Mucosa of gallbladder (tissue), 1 donor: ENCODE measurements around the gene STMN3. TPM values are rescaled to one million over a fixed set of nuclear protein-coding genes. Genes with fewer than 3 reads are reported as not detected.
"Not testable (repeated sequence)": the region's sequence is repeated elsewhere in the genome, so short reads cannot be mapped to it uniquely, and the experiment has no call there.

ENCODE experiments used
- DNase-seq: peaks from one replicate; pipeline ENCODE4 v3.0.0-alpha.2; 2020; ENCODE audit warnings: low spot score
- total RNA-seq: library from RNA; stranded (reverse); gene quantifications from one replicate; pipeline ENCODE4 v1.2.1, GENCODE V29; 2021
- donor health status: DM: no; HTN: no; CAD: no.

The STMN3 gene
- total RNA-seq, 1 donor from 2014 or later = 11.1 TPM

GRCh38 chr20:63657937-63658748, 4.9 kb upstream of the STMN3 start, which contains the start of gene RTEL1:
Gene RTEL1, plus strand, starts transcription at chr20:63658312. Its CDS starts 1,091 bp downstream, at chr20:63659403.
- peak; percentile 93 for DNase-seq

GRCh38 chr20:63657260-63657936, 4.2 kb upstream of the STMN3 start:
- no peak for DNase-seq

DNA sequence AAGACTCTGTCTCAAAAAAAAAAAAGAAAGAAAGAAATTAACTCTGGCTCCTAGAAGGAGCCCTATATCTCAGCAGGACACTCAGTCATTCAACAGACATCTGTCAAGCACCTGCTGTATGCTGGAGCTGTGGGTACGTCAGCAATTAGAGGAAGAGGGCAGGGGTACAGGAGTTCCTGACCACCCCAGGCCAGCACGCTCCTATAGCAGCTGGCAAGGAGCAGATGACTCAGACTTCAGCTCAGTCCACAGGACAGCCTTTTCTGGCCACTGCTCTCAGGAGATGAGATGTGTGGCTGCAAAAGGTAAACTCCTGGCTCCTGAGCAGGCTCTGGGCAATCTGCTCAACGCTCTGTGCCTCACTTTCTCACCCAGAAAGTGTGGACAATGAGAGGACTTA, 3.2 kb upstream of the STMN3 start:
- no peak for DNase-seq

- no peak for DNase-seq
Observed at GRCh38 chr20:63655249-63655648, 2.0 kb upstream of the STMN3 start.

- DNase-seq = no peak
Observed at GRCh38 chr20:63653974-63654668, 897 bp upstream of the STMN3 start.

GRCh38 chr20:63652192-63652980, 838 bp downstream of the STMN3 start:
- DNase-seq = no peak

- no peak for DNase-seq
Observed at GRCh38 chr20:63651942-63652191, 1.4 kb downstream of the STMN3 start.

GRCh38 chr20:63650486-63650885, 2.7 kb downstream of the STMN3 start:
- not testable (repeated sequence) for DNase-seq

DNA sequence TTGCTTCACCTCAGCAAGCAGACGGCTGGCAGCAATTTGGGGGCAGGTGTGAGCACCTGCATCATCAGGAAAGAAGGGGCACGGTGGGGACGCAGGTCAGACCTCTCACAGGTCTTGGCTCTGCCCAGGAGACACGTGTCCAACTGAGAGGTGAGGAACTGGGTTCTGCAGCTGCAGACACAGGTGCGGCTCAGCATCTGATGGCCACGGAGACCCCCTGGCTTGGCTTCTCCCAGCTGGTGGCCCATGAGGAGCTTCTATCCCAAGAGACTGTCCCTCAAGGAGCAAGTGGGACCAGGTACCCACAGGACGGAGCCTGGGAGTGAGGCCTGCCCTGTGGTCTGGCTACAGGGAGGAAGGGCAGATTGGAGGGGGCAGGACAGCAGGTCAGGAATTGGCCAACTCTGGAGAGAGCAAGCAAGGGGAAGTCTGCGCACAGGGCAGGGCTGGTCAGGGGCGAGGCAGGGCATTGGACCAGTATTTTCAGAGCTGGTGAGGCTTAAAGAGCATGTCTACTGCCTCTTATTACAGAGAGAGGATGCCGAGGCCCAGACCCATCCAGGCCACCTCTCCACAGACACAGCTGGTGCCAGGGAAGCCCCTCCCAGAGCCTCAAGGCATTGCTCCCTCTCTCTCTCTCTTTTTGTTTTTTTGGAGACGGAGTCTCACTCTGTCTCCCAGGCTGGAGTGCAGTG, 4.2 kb downstream of the STMN3 start:
- no peak for DNase-seq

DNA sequence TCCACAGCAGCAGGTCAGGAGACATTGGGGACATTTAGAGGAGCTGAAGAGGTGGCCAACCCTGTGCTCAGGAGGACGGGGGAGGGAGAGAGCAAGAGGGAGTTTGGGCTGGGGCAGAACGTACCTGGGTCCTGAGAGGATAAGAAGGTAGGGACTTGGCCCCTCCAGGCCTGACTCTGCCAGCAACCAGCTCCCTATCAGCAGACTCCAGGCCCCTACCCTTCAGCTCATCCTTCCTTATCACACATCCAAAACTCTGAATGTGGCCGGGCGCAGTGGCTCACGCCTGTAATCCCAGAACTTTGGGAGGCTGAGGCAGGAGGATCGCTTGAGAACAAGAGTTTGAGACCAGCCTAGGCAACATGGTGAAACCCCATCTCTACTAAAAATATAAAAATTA, 5.0 kb downstream of the STMN3 start:
- DNase-seq = no peak

GRCh38 chr20:63645218-63645617, 8.0 kb downstream of the STMN3 start:
- no peak for DNase-seq

- DNase-seq = no peak
Observed at GRCh38 chr20:63643946-63644345, 9.3 kb downstream of the STMN3 start.

- DNase-seq = no peak
Observed at GRCh38 chr20:63643499-63643898, 9.7 kb downstream of the STMN3 start.

DNA sequence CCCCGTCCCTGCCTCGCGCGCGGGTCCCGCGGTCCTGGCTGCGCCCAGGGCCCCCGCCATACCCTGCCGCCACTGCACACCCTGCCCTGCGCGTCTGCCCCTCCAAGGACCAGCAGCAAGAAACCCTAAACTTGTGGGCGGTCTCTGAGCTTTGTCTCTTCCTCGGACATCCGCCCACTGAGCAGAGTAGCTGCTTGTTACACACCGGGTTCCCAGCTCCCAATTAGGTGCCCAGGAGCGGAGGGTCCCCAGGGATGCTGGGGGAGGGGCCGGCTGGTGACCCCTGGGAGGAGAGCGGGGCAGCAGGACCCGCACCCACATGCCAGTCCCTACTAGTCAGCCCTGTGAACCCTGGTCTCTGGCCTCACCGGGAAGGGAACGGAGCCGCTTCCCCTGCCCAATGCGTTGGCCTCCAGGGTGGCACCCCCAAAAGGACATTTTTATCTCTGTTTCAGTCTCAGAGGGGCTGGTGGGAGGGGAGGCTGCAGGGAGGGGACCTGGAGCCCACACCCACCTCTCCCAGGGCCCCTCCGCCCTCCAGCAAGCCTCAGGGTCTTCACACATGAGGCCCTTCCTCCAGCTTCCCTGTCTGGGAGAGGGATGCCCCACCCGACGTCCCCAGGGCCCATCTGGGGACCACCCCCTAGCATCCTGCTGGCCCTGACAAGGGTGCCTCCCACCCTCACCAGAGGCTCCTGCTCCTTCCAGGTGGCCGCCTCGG, 10.5 kb downstream of the STMN3 start:
- no peak for DNase-seq

DNA sequence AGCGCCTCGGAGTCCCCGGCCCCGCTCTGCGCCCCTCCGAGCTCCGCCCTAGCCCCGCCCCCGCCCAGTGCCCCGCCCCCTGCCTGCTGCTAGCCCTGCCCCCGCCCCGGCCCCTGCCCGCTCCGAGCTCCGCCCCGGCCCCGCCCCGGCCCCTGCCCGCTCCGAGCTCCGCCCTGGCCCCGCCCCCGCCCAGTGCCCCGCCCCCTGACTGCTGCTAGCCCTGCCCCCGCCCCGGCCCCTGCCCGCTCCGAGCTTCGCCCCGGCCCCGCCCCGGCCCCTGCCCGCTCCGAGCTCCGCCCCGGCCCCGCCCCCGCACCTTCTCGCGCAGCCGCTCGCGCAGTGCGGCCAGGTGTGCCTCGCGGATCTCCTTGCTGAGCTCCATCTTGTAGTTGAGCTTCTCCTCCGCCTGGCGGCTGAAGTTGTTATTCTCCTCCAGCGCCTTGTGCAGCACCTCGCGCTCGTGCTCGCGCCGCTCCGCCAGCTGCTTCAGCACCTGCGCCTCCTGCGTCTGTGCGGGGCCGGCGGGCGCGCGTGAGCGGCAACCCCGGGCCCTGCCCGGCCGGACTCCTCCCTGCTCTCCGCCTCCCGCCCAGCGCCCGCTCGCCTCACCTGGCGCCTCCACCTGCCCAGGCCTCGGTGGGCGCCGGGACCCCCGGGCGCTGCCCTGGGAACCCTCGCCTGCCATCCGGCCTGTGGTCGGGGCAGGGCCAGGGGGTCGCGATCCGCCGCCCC, 11.3 kb downstream of the STMN3 start:
- DNase-seq = peak; percentile 92

- no peak for DNase-seq
Observed at GRCh38 chr20:63641146-63641791, 12.0 kb downstream of the STMN3 start.

DNA sequence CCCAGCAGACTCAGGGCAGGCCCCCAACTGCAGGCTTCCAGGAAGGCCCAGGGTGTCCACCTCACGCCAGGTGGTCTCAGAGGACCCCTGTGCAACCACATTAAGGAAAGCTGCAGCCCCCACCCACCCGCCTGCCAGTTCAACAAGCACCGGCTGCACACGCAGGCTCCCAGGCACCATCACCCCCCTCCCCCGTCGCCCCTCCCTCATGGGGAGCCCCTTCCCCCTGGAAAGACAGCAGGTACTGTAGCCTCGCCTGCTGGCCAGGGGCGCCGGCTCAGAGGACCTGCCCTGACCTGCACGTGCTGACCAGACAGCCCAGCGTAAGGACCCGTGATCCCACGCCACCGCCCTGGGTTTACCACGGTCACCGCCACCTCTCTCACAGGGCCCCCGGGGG, 12.5 kb downstream of the STMN3 start:
- DNase-seq = not testable (repeated sequence)

GRCh38 chr20:63640086-63640485, 13.1 kb downstream of the STMN3 start:
- DNase-seq = no peak
